Activated CD4-positive, alpha-beta T cell treated with anti-CD3 and anti-CD28 coated beads for 24 hours (primary cell): ENCODE measurements around the gene TFB1M.
"Not testable (repeated sequence)": the region's sequence is repeated elsewhere in the genome, so short reads cannot be mapped to it uniquely, and the experiment has no call there.

ENCODE experiments used
- DNase-seq, 2 donors: peaks; one replicate each; pipeline ENCODE4 v3.0.0-alpha.2; 2020; ENCODE audit warnings: low read depth in 2 of 2

Gene TFB1M

GRCh38 chr6:155237613-155238012, 76.7 kb downstream of the TFB1M start:
- no peak for DNase-seq

GRCh38 chr6:155235087-155235486, 79.2 kb downstream of the TFB1M start:
- no peak for DNase-seq

DNA sequence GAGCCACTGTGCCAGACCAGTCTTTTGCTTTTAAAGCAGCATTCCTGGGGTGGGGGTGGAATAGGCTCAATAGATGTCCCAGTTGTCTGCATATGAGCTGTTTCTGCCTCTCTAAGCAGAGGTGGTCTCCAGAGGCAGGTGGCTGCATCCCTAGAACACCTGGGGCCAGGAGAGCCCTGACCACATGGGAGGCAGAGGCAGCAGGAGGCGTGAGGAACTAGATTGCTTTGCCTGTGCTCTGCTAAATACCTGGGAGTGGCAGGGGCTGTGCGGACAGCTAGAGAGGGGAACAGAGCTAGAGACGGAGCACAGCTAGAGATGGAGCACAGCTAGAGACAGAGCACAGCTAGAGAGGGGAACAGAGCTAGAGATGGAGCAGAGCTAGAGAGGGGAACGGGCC, 79.6 kb downstream of the TFB1M start:
- DNase-seq = no peak

DNA sequence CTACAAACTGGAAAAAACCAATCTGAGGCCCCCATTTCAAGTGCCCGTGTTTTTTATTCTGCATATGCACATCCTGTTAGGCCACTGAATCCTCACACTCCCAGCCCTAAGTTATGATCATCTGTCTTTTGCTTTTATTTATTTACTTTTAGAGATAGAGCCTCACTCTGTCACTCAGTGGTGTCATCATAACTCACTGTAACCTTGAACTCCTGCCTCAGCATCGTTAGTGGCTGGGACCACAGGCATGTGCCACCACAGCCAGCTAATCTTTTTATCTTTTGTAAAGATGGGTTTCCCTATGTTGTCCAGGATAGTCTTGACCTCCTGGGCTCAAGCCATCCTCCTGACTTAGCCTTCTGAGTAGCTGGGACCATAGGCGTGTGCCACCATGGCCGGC, 80.1 kb downstream of the TFB1M start:
- DNase-seq = no peak

- DNase-seq = no peak
Measured at GRCh38 chr6:155232848-155233247, 81.4 kb downstream of the TFB1M start.

DNA sequence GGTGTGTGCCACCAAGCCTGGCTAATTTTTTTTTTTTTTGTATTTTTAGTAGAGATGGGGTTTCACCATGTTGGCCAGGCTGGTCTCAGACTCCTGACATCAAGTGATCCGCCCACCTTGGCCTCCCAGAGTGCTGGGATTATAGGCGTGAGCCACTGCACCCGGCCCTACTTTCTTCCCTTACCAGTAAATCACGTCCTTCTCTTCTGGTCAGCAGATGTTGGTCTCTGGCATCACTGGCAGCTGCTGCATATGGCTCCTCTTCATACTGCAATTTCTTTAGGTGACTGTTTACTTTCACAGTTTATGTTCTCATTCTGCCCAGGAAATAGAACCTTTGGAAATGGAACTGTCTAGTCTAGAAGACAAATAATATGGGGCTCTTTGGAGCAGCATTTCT, 83.3 kb downstream of the TFB1M start:
- not testable (repeated sequence) for DNase-seq

DNA sequence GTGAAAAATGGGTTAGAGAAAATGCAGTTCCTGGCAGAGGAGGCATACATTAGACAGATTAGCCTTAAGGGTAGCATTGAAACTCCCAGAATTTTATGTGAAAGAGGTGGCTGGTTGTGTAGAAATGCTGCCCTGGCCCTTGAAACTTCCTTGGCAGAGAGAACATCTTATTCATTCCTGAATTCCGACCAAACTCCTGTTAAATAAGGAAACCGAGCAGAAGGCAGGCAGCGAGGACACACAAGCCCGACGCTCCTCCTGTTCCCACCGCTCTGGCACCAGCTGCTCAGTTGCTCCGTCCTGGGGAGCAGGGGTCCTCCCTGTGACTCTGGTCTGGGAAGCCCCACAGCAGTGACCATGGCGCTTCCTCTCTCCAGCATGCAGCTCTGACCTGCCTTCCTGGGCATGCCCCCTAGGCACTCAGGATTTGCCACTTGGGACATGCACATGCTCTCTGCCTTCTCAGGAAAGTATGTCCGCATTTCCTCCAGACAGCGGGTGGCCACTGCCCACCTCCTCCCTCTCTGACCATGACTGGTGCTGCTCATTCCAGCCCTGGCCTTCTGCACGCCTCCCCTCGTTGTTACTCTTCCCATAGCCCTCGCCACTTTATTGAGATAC, 85.6 kb downstream of the TFB1M start:
- no peak for DNase-seq

- no peak for DNase-seq
Measured at GRCh38 chr6:155227046-155227445, 87.2 kb downstream of the TFB1M start.

GRCh38 chr6:155224618-155225017, 89.7 kb downstream of the TFB1M start:
- DNase-seq = no peak

- DNase-seq = peak; percentile 31 to 36
Measured at GRCh38 chr6:155223646-155224451, 90.4 kb downstream of the TFB1M start.

- no peak for DNase-seq
Measured at GRCh38 chr6:155222506-155222905, 91.8 kb downstream of the TFB1M start.

DNA sequence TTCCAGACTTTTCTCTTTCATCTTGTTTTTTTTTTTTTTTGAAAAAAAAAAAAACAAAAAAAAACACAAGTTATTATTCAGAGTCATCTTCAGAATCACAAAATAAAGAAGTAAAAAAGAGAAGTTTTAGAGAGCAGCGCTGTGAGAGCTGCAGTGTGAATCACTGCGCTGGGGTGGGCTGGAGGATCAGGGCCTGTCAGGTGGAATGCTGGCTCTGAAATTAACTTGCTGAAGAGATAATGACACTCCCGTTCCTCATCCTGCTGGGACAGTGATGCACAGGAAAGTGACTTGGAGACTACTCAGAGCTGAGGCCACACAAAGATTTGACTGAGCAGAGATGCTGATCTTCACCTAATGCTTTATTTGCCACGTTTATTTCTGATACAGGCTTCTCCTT, 93.2 kb downstream of the TFB1M start:
- DNase-seq = no peak

DNA sequence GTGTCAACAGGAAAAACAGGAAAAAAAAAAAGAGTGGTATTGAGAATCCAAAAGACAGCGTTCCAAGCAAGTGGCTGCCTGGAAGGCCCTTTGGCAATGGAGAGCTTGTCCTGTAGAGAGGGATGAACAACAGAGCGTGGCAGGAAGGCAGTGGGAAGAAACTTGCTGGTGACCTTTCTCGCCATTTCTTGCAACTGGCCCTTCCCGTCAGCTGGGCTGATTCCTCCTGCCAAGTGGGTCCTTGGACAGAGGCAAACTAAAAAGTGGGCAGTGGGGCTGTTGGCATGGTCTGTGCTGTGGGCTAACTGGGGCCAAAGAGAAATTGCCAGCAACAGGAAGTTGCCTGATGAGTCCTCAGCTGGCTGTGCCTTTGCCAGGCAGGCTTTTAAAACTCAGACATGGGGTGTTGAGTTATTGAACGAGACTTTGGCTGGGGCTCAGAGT, 94.4 kb downstream of the TFB1M start:
- no peak for DNase-seq

DNA sequence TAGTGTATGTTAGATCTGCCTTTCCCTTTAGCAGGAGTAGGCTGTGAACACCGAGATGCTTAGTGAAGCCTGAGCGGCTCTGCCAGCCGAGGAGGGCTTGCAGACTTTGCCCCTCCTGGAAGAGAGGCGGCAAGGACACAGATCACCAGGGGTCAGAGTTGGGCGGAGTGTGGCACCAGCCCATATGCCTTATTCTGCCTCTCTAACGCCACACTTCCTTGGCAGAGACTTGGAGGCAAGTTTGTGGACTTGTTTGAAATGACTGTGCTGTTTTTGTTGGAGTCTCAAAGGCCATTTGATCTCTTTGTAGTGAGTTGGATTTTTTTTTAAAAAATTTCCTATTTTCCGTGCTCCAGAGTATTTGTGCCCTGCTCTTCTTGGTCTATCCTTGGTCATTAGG, 95.0 kb downstream of the TFB1M start:
- DNase-seq = no peak

GRCh38 chr6:155218711-155219110, 95.6 kb downstream of the TFB1M start:
- DNase-seq = not testable (repeated sequence)

DNA sequence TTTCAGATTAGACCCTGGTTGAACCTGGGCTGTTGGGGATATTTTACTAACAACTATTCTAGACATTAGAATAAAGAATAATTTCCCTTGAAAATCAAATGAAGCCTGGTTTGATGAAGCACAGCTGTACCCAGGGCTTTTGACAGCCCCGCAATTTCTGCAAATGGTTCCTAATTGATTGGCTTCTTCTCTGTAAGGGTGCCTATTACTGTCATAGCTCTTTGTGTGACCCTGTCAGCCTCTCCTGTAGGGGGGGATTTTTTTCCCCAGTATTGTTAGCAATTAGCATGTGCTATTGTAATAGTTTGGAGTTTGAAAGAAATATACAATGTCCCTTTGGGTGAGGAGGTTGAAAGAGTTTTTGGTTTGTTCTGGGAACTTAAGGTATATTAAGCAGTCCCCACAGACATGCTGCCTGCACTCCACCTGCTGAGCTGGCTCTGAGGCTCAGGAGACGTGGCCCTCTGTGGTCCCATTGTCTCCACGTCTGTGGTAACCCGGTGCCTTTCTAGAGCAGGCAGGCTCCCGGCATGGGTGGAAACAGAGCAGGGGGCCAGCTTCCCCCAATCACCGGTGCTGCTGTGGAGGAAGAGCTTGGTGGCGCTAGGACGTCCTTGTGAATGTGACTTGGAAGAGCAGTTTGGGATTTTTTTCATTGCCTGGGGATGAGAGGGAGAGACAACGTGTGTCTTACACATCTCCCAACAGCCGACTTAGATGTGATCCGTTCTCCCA, 97.8 kb downstream of the TFB1M start:
- no peak for DNase-seq

GRCh38 chr6:155215906-155216305, 98.4 kb downstream of the TFB1M start:
- no peak for DNase-seq

- no peak for DNase-seq
Measured at GRCh38 chr6:155213611-155214372, 100.5 kb downstream of the TFB1M start.

DNA sequence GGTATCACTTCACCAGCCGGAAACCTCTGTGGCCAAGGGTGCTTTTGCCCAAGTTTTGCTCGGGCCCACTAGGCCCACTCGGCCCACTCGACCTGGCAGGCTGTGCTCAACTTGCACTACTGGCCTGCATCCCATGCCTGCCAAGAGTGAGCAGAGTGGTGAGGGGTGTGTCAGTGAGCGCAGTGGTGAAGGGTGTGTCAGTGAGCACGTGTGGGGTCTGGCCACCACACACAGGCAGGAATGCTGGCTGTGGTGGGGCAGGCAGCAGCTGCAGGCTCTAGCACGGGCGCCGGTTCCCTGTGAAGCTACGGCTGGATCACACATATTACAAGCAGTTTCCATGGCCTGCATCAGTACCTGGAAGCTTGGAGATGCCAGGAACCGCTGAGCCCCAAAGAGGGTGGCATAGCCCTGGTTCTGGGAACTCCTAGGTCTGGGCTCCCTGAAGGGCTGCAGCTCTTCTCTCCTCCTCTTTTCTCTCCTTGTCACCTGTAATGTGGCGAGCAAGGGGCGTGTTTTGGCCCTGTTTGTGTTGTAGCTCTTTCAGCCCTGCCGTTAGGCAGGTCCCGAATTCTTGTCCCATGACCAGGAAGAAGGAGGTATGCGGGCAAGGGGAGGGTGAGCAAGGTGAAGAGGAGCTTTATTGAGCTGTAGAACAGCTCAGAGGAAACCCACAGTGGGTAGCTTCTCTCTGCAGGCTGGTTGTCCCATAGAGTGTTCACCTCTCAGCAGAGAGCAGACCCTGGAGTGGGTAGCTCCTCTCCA, 101.5 kb downstream of the TFB1M start:
- DNase-seq = no peak

DNA sequence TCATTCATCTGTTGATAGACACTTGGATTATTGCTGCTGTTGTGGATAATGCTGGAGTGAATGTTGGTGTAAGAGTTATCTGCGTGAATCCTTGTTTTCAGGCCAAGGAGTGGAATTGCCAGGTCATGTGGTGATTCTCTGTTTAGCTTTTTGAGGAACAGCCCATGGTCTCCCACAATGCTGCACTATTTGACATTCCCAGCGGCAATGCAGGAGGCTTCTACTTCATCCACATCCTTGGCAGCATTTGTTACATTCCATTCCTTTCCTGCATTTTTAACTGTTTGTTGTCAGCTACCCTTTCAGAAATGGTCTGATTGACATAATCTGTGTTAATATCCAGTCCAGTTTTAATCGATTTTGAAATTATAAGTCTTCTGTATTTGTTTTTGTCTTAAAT, 102.2 kb downstream of the TFB1M start:
- no peak for DNase-seq

GRCh38 chr6:155207223-155207622, 107.1 kb downstream of the TFB1M start:
- no peak for DNase-seq
